Measurements from ENCODE around the gene GASK1A.
"Not testable (repeated sequence)": the region's sequence is repeated elsewhere in the genome, so short reads cannot be mapped to it uniquely, and the experiment has no call there.

Gene GASK1A

DNA sequence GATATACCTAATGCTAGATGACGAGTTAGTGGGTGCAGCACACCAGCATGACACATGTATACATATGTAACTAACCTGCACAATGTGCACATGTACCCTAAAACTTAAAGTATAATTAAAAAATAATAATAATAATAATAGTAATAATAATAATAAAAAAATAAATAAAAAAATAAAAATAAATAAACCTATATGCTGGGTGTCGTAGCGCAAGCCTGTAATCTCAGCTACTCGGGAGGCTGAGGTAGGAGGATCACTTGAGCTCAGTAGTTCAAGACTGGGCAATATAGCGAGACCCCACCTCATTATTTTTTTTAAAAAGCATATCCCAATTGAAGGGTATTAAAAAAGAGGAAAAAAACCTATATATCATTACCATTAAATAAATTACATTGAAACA, 91.6 kb downstream of the GASK1A start:
- DNase-seq: not testable (repeated sequence)

DNA sequence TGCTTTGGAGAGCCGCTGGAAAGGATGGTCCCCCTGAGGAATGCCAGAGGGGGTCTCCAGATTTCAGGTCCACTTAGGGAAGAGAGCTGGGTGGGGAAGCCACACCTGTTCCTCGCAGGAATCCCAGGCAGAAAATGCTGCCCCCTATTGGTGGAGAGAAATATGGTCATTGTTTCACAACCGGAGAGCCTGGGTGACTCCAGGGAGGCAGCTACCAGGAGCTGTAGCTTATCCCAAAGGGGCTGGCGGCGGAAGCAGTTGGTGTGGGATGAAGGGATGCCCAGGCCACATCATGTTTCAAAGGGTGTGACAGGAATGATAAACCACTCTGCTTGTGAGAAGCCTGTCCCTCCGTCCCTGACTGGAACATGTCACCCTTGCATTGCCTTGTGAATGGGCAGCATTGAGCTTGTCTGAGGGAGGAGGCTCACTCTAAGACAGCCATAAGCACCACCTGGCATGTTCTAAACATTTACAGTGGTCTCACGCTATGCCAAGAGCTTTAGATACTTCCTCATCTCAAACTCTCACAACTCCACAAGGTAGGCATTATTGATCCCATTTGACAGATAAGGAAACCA, 92.3 kb downstream of the GASK1A start:
- no peak for DNase-seq

DNA sequence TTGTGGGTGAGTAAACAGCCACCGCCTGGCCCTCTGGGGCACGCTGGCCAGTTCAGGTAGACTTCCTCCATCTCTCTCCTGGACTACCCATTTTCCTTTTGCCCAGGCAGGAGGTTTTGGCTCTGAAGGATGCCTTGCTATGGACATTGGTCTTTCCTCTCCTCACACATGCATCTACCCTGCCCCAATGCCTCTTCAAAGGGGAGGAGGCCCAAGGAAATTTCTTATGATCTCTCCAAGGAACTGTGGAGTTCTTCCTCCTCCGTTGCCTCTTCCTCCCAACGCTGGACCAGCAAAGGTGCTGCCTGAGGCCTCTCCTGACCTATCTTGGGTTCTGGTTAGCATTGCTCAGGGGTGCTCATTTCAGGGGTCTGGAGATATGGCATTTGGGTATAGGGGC, 93.2 kb downstream of the GASK1A start:
- DNase-seq: no peak

DNA sequence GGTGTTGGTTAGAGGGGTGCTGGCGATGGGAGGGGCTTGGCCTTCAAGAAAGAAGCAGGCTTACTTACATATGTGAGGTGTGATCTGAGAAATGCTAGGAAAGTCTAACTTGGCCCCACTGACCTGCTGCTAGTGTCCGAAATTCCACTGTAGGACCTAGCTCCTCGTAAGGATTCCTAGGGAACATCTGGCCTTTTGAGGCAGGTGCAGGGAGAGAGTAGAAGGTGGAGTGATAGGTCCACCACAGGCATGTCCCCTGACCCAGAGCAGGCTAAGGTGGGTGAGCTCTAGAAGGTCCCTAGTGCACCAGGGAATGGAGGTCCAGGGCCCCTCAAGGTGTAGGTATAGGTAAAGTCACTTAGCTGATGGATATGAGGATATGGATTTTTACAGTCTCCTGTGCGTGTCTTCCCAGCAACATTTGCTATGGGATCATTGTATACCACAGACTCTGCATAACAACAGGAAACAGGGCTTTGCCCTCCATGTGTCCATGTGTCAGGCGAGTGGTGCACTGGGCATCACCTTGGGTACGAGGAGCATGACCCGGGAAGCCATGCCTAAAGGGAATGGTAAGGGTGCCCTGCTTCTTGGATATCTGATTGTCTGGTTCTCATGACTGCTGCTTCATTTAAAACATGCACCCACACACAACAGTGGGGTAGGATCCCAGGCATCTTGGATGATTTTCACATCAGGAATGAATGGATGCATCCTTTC, 94.2 kb downstream of the GASK1A start:
- no peak for DNase-seq

DNA sequence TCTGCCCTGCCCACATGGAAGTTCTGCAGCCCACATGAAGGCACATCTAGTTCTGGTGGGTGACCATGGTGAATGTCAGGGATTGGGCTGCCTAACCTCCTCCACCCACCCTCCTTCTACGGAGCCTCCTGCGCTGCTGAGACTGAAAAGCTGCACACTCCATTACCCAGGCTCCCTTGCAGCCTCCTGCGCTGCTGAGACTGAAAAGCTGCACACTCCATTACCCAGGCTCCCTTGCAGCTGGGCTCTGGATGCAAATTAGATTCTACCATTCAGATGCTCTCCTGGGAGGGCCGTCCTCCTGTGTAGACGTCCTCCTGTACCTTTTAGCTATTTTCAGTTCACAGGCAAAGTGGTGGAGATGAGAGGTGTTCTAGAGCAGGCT, 94.7 kb downstream of the GASK1A start:
- DNase-seq: no peak

DNA sequence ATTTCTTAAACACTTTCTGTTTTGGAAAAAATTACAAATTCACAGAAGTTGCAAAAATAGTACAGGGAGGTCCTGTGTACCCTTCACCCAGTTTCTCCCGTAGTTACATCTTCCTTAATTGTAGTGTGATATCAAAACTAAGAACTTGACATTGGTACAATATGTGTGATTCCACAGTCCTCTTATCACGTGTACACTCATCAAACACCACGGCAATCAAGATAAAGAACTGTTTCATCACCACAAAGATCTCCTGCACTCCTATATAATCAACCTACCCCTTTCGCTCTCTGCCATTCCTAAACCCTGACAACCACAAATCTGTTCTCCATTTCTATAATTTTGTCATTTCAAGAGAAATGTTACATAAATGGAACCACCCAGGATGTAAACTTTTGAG, 95.4 kb downstream of the GASK1A start:
- no peak for DNase-seq

DNA sequence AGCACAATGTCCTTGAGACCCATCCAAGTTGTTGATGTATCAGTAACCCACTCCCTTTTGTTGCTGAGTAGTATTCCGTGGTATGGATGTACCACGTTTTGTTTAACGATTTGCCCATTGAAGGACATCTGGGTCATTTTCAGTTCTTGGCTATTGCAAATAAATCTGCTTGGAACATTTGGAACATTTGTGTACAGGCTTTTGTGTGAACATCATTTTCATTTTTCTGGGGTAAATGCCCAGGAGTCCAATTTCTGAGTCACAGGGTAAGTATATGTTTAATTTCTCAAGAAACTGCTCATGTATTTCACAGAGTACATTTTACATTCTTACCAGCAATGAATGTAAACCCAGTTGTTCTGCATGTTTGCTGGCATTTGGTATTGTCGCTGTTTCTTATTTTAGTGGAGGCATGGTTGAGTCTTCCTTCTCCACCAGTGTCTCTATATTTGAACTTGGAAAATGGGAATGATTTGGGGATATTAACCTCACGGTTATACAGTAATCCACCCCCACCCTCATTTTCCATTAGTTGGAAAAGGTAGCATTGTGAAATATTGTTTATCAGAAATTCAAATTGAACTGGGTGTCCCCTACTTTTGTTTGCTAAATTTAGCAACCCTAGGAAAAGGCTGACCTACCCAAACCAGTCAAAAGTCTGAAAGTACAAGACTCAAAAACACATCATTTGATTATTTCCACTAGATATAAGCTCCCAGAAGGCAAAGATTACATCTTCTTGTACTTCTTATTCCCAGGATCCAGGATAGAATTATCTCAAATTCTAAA, 96.0 kb downstream of the GASK1A start:
- no peak for DNase-seq

DNA sequence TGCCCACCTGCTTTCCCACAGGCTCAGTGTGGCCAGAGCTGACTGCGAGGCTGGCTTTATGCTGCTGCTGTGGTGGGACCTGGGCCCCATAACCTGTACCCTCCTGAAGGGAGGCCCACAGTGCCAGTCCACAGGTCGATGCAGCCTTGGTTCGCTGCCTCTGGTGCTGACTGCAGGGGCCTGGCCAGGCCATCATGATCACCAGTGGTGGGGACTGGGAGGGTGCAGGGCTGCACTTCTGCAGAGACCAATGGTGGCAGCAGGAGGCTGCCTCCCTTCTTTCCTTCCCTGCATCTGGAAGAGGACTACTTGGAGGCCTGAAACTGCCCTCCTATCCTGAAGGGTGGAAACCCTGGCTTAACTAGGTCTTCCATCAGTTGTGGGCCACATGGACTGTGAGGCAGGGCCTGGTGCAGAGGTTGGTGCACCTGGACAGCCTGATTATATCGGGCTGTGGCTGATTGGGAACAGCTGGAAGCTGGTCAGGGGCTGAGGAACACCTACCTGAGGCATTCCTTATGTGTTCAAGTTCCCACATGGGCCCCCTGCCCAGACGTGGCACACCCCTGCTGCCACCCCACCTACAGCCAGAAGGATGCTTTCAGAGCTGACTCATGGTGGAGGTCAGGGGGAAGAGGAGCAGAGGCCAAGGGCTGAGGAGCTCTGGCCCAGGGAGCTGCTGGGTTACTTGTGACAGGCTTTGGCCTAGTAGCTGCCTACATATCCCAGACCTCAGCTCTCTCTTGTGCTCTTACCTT, 97.0 kb downstream of the GASK1A start:
- no peak for DNase-seq

DNA sequence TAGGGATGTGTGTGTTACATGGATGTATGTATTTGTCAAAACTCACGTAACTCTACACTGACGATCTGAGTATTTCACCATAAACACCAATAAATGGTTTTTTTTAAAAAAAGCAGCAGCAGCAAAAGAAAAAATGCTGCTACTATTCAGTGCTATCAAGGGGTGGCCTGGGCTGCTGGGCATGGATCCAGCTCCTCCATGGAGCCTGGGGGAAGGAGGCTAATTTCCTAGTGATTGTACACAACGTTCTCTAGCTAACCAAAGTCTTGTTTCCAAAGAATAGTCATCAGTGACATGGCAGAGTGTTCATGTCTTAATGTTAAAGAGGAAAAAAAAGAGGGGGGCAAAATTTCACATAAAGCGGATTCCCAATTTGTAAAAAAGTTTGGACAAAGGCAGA, 97.7 kb downstream of the GASK1A start:
- no peak for DNase-seq

DNA sequence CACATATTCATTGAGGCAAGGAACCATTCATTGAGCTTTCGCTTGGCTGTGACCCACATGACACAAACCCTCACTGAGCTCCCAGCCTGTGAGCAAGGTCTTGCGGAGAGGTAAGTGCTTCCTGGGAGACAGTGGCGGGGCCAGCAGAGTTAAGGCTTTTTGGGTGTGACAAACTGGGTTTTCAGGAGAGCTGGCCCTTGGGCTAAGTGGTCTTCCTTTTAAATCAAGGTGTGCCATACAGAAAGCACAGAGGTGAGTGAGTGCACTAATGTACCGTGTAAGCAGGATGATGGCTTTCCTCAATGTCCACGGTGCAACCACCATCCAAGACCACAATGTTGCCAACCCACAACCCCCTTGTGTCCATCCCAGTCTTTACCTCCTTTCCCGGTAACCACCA, 98.2 kb downstream of the GASK1A start:
- no peak for DNase-seq

DNA sequence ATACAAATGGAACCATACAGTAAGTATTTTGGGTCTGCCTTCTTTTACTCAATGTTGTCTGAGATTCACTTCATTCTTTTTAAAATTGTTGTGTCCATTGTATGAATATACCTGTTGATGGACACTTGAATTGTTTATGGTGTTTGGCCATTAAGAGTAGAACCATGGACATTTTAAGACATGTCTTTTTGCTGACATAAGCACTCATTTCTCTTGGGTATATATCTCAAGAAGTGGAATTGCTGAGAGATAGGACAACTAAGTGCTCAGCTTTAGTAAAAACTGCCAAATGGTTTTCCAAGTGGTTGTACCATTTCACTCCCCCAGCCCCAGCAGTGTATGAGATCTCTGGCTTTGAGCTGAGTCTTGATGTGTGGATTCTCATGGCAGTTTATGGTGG, 98.6 kb downstream of the GASK1A start:
- no peak for DNase-seq

DNA sequence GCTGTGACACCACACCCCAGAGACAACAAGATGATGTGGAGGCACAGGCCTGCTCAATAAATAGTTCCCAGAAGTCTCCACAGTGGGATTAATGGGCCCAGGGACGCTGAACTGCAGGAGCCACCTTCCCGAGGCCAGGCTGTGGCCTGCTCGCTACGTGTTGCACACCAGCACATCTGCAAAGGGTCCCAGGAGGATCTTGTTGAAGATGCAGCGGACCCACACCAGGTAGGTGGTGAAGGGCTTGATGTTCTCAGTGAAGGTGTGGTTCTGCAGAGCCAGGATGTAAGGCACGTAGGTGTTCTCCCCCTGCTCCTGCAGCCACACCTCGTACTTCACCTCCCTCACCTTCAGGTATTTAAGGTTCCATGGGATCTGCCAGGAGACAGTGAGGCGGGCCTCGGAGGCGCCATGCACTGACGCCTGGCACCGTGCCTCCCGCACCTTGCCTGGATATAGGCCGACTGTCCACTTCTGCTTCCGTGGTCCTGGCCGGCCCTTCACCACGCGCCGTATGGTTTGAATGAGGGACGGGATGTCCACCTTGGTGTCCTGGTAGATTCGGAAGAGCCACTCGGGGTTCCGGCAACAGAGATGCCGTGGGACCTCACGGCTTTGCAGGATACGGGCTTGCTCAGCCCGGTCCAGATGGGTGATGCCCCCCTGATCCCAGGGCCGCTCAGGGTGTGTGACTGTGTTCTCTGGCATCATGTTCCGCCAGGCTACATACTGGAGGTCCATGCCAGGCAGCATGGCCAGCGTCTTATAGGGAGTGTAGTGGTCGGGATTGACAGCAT, 100.6 kb downstream of the GASK1A start:
- DNase-seq: no peak

DNA sequence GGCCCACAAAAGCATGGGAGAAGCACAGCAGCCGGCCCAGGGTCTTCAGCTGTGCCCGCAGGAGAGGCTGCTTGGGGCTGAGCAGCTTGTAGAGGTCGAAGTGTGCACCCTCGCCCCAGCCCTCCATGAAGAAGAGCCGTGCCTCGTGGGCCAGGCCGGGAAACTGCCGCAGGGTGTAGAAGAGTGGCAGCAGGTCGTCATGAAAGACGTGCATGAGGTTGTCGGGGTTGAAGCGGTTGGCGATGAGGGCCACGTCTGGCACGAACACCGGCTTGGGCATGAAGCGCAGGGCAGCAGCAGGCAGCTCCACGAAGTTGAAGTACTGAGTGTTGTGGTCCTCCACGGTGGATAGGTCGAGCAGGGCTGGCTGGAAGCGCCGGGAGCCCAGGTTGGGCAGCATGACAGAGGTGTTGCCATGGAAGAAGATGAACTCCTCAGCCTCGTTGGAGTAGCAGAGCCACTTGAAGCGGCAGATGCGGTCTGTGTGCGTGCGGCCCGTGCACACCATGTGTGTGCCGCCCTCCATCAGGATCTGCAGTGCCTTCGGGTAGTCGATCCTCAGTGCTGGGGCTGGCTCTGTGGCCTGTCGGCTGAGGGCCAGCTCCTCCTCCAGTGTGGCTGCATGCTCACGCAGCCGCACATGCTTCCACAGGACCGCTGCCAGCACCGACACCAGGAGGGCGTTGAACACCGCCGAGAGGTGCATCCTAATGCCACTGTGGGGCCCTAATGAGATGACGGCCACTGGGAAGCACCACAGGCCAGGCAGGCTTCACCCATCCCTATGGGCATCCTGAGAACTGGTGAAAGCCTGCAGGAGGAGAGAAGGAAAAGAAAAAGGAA, 101.8 kb downstream of the GASK1A start:
- no peak for DNase-seq

DNA sequence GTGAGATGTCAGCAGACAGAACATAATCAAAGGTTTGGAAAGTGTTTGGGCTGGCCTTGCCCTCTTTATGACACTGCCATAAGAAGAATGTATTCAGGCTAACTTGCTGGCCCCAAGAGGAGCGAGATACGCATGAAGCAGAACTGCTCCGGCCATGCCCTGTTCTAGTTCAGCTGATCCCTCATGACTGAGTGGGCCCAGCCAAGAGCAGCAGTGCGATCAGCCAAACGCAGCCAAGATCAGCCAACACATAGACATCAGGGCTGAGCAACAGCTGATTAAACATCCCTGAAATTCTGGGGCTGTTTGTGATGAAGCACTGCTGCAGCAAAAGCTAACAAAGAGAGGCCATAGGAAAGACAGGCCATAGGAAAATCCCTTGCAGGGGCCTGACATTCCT, 102.7 kb downstream of the GASK1A start:
- DNase-seq: no peak

DNA sequence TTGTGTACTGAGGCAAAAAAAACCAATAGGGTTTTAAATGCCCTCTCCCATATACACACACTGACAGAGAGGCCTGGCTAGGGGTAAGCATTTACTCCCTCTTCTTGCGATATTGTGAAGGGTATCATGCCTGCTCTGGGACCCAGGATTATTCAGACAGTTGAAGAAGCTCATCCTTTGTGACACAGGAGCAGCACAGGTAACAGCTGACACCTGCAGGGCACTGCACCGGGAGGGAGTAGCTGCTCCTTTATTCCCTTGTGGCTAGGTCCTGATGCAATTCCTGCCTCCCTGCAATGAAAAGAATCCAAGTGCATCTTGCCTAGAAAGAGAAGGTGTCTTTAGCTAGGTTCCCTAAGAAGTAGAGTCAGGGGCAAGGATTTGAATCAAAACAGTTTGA, 103.3 kb downstream of the GASK1A start:
- DNase-seq: no peak

DNA sequence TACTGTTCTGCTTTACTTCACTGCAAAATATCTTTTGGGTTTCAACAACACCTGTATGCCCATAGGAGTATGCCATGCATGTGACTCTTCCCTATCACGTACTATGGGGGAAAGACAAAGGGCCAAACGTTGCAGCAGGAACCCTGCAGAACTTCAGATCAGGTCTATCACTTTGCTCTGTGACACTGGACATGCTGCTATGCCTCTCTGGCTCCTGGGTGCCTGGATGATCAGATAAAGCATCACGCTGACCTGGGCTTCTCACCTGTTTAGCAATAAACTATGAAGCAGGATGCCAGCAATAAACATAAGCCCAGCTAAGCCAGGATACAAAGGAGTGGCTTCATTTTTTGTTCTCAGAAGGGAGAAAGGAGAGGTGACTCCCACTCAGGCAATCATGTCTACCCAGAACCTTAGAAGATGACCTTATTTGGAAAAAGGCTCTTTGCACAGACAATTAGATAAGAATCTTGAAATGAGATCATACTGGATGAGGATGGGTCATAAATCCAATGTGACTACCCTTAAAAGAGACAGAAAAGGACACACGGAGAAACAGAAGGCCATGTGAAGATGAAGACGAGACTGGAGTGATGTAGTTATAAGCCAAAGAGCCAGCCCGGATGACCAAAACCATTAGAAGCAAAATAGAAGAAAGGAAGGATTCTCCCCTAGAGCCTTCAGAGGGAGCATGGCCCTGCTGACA, 107.5 kb downstream of the GASK1A start:
- no peak for DNase-seq

DNA sequence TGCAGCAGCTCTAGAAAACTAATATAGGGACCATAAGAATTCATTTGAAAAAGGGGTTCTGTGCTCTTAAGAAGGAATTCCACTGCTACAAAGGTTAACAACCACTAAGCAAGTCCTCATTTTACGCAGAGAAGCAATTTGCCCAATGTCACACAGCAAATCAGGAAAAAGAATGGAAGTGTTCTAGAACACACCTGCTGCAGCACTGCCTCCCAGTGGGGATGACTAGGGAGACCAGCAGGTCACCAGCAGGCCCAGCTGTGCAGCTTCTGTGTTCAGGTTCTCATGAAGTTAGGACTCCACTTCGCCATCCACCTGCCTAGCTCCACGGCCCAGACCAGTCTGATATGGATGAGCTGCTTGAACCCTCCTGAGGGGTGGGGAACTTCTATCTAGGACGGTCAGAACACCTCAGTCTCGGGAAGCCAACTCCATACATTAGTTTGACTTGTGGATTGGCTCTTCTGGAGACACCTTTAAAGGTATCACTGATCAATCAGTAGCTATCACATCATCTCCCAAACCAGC, 108.2 kb downstream of the GASK1A start:
- no peak for DNase-seq

DNA sequence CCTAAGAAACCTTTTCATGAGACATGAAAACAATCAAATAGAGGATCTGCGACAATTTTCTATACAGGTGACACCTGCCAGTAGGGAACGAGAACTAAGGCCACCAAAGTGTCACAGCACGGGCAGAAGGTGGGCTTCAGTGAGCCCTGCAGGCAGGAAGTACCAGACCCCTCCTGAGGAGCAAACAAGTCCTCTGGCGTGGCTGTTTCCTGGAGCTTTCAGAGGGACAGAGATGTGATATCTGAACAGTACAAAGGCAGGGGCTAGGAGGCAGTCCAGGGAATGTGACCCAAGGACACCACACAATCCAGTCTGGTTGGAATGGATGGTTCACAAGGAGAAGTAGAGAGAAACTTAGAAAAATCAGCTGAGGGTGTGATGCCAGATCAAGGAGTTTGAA, 110.0 kb downstream of the GASK1A start:
- DNase-seq: no peak

DNA sequence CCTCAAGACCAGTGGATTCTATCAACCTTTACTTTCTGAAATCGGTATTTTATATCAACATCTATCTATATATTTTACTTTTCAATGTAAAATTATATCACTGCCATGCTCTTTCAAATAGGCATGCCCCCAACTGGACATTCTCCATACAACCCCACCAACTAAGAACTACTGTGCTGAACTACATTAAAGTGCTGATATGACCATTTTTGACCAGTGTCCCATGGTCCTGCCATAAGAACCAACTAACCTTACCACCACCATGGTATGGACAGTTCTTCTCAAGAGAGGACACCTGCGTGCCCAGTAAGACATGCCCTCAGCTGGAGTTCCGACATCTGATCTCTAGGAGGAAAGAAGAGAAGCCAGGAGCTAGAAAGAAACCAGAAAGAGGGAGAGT, 111.1 kb downstream of the GASK1A start:
- no peak for DNase-seq

DNA sequence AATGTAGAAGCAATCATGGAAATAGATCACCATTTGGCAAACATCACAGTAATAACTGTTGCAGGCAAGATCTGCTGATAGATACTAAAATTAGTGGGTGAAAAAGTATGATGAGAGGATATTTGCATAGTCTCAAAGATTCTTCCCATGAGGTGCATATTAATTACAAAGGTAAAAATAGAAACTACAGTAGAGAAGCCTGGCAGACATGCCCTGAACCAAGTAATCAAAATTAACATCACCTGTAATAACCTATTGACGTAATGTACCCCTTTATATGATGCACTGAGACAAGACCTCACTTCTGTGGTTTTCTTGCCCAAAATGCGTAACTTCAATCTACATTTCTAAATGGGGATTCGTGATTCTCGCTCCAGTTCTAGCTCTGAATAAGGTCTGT, 112.4 kb downstream of the GASK1A start:
- no peak for DNase-seq

DNA sequence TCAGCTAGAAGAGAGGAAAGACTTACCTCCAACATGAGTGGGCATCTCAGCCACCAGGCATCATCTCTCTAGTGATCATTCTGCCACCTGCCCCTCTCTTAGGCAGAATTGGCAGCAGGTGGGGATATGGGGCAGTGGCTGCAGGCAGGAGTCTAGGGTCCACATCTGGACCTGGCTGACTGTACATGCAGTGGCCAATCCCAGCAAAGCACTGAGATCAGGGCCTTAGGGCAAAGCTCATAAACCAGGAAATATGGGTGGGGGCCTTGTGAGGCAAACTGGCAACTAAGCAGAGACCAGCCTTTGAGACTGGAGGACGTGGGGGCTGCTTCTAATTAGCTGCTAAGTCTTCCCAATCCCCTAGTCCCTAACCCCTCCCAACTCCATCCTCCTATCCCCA, 113.9 kb downstream of the GASK1A start:
- no peak for DNase-seq

All from T1000 (cell line).